GM21526 (cell line): ENCODE data around the gene DFFB.

Experiments used
- ATAC-seq: cut with Tn5 transposase; IDR thresholded peaks from one replicate; pipeline ENCODE4 v1.9.1; 2021; ENCODE audit warnings: moderate library complexity; ENCODE audit not compliant: unreplicated experiment, low FRiP score

The DFFB gene

GRCh38 chr1:3828391-3828790, 28.9 kb upstream of the DFFB start:
- no peak for ATAC-seq

DNA sequence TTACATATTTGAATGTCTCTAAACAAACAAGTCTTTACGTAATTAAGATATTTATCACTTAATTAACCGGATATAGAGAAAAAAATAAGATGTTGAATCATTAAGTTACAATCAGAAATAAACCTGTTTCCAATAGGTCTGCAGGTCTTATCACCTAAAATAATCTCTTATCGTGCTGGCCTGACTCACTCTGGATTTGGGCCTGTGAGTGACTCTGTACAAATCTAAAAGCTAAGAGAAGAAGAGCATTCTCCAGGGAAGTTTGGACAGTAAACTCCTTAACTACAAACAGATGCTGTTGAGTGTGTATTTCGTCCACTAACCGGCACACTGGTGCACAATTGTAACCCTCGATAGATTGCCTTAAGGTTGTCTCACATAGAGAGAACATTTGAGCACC, 25.6 kb upstream of the DFFB start:
- no peak for ATAC-seq

DNA sequence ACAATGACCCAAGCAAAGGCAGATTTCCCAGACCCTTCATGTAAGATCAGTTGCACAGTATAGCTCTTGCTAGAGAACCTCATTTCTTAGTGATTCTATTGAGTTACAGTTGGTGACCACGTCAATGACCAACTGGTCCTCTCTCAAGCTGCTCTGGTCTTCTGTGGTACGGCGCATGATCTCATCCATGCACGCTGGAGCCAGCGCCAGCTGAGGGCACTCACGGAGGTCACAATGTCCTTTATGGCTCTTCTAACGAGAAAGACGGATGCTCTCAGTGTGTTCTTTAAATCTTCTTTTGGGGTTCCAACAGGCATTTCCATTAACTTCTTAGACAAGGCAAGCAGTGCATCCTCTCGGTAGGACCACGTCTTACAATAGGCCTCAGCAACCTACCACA, 22.6 kb upstream of the DFFB start:
- no peak for ATAC-seq

GRCh38 chr1:3836421-3836820, 20.9 kb upstream of the DFFB start:
- ATAC-seq = no peak

- ATAC-seq = no peak
Measured at GRCh38 chr1:3837200-3837599, 20.1 kb upstream of the DFFB start.

DNA sequence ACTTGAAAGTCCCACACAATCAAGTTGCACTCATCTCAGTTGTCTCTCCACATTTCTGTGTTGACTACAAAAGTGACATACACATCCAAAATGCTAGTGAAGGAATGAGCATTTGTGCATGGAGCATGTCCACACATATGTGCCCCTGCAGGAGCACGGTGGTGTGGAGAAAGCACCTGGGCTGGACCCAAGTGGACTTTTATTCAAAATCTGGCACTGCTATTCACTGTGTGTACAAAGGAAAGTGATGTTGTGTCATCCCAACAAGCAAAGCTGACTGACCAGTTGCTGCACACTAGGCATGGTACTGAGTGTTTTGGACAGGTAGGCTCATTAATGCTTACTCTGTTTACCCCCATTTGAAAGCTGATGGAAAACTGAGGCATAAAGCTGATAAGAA, 19.6 kb upstream of the DFFB start:
- no peak for ATAC-seq

DNA sequence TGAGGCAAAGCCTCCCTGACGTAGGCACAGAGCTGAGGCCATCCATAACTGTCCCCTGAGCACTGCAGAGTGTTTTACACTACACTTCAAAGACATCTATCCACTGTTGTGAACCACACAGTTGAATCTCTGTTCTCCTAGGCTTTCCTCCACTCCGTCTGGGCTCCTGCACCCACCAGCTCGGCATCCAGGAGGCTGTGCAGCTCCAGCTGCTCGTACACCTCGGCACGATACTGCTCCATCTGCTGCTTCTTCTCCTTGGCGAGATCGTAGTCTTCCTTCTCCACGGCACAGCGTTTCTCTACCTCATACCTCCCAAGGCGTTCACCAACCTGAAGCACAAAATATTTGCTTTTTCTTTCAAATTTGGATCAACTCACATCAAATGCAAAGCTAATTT, 18.5 kb upstream of the DFFB start:
- ATAC-seq = no peak

GRCh38 chr1:3841491-3841890, 15.8 kb upstream of the DFFB start:
- ATAC-seq = no peak

- no peak for ATAC-seq
Measured at GRCh38 chr1:3842912-3843311, 14.4 kb upstream of the DFFB start.

DNA sequence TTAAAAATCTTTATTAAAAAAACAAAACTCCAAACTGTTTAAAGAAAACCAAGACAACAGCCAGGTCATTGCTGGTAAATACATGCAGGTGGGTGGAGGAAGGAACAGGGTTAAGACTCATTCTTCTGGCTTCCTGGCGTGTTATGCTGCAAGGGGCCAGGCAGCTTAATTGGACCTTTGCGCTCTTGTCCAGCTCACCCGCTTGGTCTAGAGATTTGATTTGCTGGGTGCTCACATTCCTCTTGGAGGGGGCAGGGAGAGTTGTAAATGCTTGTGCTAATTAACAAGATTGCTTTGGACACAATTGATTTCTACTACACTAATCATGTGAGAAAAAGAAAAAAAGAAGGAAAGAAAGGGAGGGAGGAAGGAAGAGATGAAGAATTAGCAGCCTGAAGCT, 10.7 kb upstream of the DFFB start:
- no peak for ATAC-seq

- no peak for ATAC-seq
Measured at GRCh38 chr1:3847081-3847480, 10.2 kb upstream of the DFFB start.

GRCh38 chr1:3850857-3851256, 6.4 kb upstream of the DFFB start:
- ATAC-seq = no peak

GRCh38 chr1:3851292-3851691, 6.0 kb upstream of the DFFB start:
- no peak for ATAC-seq

GRCh38 chr1:3852091-3852490, 5.2 kb upstream of the DFFB start:
- no peak for ATAC-seq

- no peak for ATAC-seq
Measured at GRCh38 chr1:3852711-3853485, 4.4 kb upstream of the DFFB start.

DNA sequence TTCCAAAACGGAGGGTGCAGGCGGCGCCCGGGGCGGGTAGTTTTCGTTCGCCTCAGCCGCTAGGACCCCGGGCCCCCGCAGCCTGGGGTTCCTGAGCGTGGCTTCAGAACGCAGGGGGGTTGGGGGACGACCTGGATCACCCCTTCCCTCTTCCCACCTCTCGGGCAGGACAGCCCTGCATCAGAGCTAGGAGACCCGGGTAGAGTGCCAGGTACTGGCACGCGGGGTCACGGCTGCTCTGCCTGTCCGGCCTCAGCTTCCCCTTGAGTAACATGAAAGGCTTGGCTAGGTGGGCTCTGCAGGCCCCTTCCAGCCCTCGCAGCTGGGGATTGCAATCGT, 484 bp downstream of the DFFB start:
- ATAC-seq = no peak

DNA sequence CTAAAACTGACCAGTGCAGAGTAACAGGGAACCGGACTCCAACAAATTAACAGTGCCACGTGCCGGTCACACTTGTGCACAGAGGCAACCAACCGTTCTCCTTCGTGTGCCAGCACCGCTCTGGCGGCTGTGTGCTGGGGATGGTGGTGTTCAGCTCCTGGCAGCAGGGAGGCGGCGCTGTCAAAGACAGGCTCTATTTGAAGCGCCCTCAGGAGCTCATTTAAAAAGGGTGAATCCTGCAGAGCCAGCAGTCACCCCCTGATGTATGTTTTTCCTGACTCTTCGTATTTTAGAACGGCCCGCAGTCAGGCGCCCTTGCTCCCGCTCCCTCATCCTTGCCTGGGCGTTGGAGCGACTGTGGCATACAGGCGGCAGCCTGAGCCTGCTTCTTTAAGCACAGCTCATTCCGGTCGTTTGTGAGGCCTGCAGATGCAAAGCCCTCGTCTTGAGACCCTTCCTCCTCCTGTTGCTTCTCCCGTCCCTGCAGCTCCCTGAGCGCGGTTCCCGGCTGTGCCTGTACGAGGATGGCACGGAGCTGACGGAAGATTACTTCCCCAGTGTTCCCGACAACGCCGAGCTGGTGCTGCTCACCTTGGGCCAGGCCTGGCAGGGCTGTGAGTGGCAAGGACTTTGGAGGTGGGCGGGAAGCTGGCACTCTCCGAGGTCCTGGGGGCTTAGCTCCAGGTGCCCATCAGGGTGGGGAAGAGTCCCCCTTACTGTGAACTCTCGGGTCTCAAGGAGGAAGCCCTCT, 1.1 kb downstream of the DFFB start:
- no peak for ATAC-seq

DNA sequence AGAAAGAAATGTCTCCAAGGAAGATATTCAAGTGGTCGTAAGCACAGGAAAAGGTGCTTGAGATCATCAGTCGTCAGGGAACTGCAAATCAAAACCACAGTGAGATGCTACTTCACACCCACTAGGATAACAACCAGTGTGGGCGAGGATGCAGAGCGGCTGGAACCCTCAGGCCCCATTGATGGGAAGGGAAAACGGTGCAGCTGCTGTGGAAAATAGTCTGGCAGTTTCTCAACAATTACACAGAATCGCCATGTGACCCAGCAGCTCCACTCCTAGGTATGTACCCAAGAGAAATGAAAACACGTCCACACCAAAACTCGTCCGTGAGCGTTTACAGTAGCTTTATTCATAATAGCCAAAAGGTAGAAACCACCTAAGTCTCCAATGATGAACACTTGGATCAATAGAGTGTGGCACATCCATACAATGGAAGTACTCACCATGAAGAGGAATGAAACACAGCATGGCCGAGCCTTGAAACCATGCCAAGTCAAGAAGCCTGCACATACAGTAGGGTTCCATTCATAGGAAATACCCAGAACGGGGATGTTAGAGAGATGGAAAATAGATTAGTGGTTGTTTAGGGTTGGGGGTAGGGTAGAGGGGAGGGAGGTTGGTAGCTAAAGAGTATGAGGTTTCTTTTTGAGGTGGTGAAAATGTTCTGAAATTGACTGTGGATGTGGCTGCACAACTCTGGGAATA, 6.1 kb downstream of the DFFB start:
- ATAC-seq = no peak

DNA sequence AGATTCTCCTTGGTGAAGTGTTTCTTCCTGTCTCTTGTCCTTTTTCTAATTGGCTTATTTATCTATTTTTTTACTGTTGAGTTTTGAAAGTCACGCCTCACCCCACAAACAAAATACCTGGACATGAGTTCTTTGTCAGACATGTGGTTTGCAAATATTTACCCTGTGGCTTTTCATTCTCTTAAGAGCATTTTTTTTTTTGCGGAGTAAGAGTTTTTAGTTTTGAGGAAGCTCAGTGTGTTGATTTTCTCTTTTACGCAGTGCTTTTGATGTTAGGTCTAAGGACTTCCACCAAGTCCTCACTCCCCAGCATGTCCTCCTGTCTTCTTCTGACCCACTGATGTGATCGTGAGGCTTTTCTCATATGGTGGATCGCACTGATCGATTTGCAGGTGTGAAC, 7.6 kb downstream of the DFFB start:
- ATAC-seq = no peak

- ATAC-seq = no peak
Measured at GRCh38 chr1:3865606-3866160, 8.4 kb downstream of the DFFB start.

GRCh38 chr1:3868464-3869006, 11.3 kb downstream of the DFFB start:
- ATAC-seq = no peak
